HL-60 (cell line): ENCODE results near the gene NMNAT3.
"Not testable (repeated sequence)": the region's sequence is repeated elsewhere in the genome, so short reads cannot be mapped to it uniquely, and the experiment has no call there.

Experiments
- DNase-seq, 2 experiments: peaks; one replicate each; pipeline ENCODE4 v3.0.0-alpha.2; 2010 to 2020; ENCODE audit warnings: low read depth in 1 of 2, low spot score in 1 of 2
- H3K27ac ChIP-seq: fragments of 250-450 bp; sonication (Bioruptor Pico); replicated peaks from 2 replicates; pipeline ENCODE4 v1.5.1; 2020; ENCODE audit warnings: mild to moderate bottlenecking, moderate library complexity
- H3K27me3 ChIP-seq: fragments of 250-450 bp; sonication (Bioruptor Pico); 2 replicates; pipeline ENCODE4 v1.5.1; 2021; ENCODE audit warnings: mild to moderate bottlenecking, moderate library complexity; ENCODE audit not compliant: insufficient read depth, poor library complexity, severe bottlenecking
- H3K4me3 ChIP-seq: replicated peaks from 2 replicates; pipeline ENCODE4 v1.5.1; 2011; ENCODE audit warnings: mild to moderate bottlenecking, control low read depth, low read length; ENCODE audit not compliant: insufficient read depth
- GABPA ChIP-seq: IDR thresholded peaks from 2 replicates; pipeline ENCODE4 v1.6.1; 2012; ENCODE audit warnings: low read depth
- POLR2AphosphoS5 ChIP-seq: IDR thresholded peaks from 2 replicates; pipeline ENCODE4 v1.6.1; 2012; ENCODE audit warnings: low read depth
- SPI1 ChIP-seq: IDR thresholded peaks from 2 replicates; pipeline ENCODE4 v1.6.1; 2012; ENCODE audit warnings: low read depth, mild to moderate bottlenecking, borderline replicate concordance
- TF ChIP-seq, protein P1 (sequence below): IDR thresholded peaks from one replicate; pipeline ENCODE4 v1.5.1; 2011; ENCODE audit warnings: low read length, control low read depth, inconsistent platforms; ENCODE audit not compliant: insufficient read depth
- TF ChIP-seq, protein P2 (sequence below): IDR thresholded peaks from 2 replicates; pipeline ENCODE4 v1.6.1; 2012; ENCODE audit warnings: low read depth; ENCODE audit not compliant: insufficient replicate concordance

The NMNAT3 gene

DNA sequence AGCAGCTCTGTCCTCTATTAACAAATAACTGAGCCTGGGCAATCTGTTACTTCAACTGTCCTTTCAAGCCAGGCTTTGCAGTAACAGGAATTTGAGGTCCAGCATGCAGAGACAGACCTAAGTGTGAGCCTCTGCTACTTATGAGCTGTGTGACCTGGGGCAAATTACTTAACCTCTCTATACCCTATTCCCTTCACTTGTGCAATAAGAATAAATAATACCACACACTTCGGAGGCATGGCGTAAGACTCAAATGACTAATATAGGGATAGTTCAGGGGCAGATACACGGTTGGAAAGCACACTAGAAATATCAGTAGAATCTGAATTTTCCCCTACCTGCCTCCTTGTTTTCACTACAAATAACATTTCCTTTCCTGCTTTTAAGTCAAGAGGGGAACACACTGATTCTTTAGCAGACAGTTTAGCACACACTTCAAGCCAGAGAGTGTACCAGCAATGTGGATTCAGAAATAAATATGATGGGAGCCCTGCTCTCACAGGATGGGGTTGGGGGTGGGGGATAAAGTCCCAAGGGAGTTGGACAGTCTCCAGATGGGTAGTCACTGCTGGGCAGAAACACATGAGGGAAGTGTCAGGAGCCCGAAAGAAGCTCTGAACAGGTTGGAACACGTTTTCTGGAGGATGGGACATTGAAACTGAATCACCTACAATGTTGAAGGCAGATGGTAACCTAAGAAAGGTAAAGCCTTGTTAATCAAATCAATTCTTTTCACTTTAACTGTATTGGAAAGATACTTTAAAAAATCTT is 76.4 kb downstream of the NMNAT3 start:
- Histone ChIP-seq H3K27me3 (no peaks in the 10 kb centered on the region), H3K4me3 (no peak overlapping the region), H3K27ac (no peak overlapping the region)
- no peak for DNase-seq
- TF ChIP-seq, protein P1, sequence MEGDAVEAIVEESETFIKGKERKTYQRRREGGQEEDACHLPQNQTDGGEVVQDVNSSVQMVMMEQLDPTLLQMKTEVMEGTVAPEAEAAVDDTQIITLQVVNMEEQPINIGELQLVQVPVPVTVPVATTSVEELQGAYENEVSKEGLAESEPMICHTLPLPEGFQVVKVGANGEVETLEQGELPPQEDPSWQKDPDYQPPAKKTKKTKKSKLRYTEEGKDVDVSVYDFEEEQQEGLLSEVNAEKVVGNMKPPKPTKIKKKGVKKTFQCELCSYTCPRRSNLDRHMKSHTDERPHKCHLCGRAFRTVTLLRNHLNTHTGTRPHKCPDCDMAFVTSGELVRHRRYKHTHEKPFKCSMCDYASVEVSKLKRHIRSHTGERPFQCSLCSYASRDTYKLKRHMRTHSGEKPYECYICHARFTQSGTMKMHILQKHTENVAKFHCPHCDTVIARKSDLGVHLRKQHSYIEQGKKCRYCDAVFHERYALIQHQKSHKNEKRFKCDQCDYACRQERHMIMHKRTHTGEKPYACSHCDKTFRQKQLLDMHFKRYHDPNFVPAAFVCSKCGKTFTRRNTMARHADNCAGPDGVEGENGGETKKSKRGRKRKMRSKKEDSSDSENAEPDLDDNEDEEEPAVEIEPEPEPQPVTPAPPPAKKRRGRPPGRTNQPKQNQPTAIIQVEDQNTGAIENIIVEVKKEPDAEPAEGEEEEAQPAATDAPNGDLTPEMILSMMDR = no peak
- TF ChIP-seq GABPA (no peak), SPI1 (no peak), POLR2AphosphoS5 (no peak)
- TF ChIP-seq, protein P2, sequence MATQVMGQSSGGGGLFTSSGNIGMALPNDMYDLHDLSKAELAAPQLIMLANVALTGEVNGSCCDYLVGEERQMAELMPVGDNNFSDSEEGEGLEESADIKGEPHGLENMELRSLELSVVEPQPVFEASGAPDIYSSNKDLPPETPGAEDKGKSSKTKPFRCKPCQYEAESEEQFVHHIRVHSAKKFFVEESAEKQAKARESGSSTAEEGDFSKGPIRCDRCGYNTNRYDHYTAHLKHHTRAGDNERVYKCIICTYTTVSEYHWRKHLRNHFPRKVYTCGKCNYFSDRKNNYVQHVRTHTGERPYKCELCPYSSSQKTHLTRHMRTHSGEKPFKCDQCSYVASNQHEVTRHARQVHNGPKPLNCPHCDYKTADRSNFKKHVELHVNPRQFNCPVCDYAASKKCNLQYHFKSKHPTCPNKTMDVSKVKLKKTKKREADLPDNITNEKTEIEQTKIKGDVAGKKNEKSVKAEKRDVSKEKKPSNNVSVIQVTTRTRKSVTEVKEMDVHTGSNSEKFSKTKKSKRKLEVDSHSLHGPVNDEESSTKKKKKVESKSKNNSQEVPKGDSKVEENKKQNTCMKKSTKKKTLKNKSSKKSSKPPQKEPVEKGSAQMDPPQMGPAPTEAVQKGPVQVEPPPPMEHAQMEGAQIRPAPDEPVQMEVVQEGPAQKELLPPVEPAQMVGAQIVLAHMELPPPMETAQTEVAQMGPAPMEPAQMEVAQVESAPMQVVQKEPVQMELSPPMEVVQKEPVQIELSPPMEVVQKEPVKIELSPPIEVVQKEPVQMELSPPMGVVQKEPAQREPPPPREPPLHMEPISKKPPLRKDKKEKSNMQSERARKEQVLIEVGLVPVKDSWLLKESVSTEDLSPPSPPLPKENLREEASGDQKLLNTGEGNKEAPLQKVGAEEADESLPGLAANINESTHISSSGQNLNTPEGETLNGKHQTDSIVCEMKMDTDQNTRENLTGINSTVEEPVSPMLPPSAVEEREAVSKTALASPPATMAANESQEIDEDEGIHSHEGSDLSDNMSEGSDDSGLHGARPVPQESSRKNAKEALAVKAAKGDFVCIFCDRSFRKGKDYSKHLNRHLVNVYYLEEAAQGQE = no peak

DNA sequence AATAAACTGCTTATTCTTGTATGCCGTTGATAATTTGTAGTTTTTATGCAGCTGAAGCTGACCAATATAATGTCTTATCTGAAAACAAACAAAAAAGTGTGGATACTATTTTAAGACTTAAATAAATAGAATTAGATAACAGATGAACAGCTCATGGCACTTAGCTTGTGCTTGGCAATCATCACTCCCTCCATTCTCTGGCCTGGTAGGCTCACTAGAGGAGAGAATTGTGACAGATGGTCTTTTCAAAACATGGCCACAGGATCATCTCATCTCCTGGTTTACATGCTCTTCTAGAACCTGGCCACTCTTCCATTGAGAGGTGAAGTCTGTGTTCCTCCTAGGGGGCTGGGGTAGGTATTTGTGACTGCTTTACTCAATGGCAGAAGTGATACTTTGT is 79.8 kb downstream of the NMNAT3 start:
- DNase-seq = no peak
- Histone ChIP-seq H3K4me3 (no peak overlapping the region), H3K27ac (no peak overlapping the region), H3K27me3 (no peaks in the 10 kb centered on the region)
- TF ChIP-seq GABPA (no peak), POLR2AphosphoS5 (no peak)

DNA sequence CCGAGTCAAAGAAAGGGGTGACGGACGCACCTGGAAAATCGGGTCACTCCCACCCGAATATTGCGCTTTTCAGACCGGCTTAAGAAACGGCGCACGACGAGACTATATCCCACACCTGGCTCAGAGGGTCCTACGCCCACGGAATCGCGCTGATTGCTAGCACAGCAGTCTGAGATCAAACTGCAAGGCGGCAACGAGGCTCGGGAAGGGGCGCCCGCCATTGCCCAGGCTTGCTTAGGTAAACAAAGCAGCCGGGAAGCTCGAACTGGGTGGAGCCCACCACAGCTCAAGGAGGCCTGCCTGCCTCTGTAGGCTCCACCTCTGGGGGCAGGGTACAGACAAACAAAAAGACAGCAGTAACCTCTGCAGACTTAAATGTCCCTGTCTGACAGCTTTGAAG is 86.6 kb downstream of the NMNAT3 start:
- not testable (repeated sequence) for H3K4me3 ChIP-seq, DNase-seq

DNA sequence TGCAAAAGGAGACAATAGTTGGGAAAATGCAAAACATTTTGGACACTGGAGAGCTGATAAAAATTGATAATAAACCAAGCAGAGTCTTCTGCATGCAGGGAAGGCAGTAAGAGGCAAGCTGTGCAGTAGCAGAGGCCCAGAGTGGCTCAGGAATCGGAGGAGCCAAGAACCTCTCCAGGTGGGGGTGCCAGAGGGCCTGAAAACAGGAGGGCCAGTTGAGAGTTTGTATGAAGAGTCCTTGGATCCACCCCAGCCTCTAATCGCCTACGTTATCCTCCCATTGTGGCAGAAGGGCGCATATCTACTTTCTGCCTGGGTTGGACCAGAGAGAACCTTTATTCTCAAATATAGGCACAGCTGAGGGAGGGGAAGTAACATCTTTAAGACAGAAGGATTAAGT is 89.3 kb downstream of the NMNAT3 start:
- Histone ChIP-seq H3K4me3 (no peak overlapping the region), H3K27me3 (no peaks in the 10 kb centered on the region), H3K27ac (no peak overlapping the region)
- DNase-seq = peak in 1 of 2 experiments; percentile 16
- TF ChIP-seq SPI1 = no peak
- TF ChIP-seq GABPA = no peak

More for the DNA sequence above, 86.6 kb downstream of the NMNAT3 start:
- H3K27ac ChIP-seq, H3K27me3 ChIP-seq: not testable (repeated sequence)

DNA sequence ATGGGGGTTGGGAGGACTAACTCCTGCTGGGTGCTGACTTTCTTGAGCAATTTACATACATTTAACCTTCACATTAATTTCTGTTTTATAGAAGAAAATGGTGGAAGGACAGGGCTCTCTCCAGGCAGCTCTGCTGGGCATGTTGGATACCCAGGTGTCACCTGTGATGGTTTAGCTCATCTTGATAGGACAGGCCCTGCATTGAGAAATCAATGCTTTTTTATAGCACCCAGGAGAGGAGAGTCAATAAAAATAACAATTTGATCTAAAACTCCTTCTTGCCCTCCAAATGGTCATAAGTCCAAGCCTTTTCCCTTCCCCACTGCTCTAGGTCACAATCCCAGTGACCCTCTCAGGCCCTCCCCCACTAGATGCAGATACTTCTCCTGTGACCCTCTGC is 90.0 kb downstream of the NMNAT3 start:
- Histone ChIP-seq H3K27me3 (no peaks in the 10 kb centered on the region), H3K27ac (no peak overlapping the region), H3K4me3 (no peak overlapping the region)
- no peak for DNase-seq
- TF ChIP-seq, protein P2 = no peak
- no peak for TF ChIP-seq GABPA
- no peak for TF ChIP-seq POLR2AphosphoS5

DNA sequence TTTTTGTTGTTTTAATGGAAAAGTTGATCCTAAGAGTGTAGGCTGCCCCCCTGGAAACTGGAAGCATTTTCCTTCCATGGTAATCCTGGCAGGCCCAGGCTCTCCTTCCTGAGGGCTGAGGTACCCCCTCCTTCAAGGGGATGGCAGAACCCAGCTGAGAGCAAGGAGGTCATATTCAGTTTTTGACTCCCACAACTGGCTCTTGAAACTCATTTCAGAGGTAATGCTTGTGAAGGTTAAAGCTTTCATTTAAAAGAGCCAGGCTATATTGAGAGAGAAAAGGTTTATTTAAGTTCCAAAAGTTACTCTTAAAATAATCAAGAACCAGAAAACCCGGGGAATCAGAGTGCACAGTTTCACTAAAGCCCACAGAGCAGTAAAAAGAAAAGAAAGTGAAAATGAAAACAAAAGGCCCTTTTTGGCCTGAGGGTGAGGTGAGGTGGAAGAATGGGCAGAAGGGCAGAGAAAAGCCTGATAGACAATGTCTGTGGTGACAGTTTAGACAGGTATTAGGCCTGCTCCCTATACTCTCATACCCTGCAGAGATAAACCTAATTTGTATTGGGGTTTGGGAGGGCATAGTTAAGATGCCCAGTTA is 91.3 kb downstream of the NMNAT3 start:
- H3K4me3 ChIP-seq = no peak overlapping the region
- H3K27ac ChIP-seq = no peak overlapping the region
- DNase-seq = no peak
- TF ChIP-seq SPI1 (no peak), GABPA (no peak), POLR2AphosphoS5 (no peak)
- TF ChIP-seq, protein P1 = no peak
- TF ChIP-seq, protein P2 = no peak
- no peaks in the 10 kb centered on the region for H3K27me3 ChIP-seq
